ENCODE data around the gene SSC4D. TPM values are rescaled to one million over a fixed set of nuclear protein-coding genes. Genes with fewer than 3 reads are reported as not detected.

The SSC4D gene
- total and polyA plus RNA-seq, 9 of the 15 experiments (the other 6 are each of a cell fraction or from before 2014, with no cell fraction given): 0.06 to 1.1 (median 0.85) TPM; not detected in 1

GRCh38 chr7:76395965-76396726, 13.4 kb downstream of the SSC4D start (continued):
- TF ChIP-seq, protein P1, sequence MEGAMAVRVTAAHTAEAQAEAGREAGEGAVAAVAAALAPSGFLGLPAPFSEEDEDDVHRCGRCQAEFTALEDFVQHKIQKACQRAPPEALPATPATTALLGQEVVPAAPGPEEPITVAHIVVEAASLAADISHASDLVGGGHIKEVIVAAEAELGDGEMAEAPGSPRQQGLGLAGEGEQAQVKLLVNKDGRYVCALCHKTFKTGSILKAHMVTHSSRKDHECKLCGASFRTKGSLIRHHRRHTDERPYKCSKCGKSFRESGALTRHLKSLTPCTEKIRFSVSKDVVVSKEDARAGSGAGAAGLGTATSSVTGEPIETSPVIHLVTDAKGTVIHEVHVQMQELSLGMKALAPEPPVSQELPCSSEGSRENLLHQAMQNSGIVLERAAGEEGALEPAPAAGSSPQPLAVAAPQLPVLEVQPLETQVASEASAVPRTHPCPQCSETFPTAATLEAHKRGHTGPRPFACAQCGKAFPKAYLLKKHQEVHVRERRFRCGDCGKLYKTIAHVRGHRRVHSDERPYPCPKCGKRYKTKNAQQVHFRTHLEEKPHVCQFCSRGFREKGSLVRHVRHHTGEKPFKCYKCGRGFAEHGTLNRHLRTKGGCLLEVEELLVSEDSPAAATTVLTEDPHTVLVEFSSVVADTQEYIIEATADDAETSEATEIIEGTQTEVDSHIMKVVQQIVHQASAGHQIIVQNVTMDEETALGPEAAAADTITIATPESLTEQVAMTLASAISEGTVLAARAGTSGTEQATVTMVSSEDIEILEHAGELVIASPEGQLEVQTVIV (CRISPR knock-in tag; IDR thresholded peaks at IDR 0.05; ENCODE audit: borderline replicate concordance): no peak
- TF ChIP-seq, protein P2, sequence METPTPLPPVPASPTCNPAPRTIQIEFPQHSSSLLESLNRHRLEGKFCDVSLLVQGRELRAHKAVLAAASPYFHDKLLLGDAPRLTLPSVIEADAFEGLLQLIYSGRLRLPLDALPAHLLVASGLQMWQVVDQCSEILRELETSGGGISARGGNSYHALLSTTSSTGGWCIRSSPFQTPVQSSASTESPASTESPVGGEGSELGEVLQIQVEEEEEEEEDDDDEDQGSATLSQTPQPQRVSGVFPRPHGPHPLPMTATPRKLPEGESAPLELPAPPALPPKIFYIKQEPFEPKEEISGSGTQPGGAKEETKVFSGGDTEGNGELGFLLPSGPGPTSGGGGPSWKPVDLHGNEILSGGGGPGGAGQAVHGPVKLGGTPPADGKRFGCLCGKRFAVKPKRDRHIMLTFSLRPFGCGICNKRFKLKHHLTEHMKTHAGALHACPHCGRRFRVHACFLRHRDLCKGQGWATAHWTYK (CRISPR knock-in tag; IDR thresholded peaks at IDR 0.05): no peak
- TF ChIP-seq ZNF696 (CRISPR knock-in tag; conservative IDR thresholded peaks at IDR 0.05) (no peak), ZC3H8 (IDR thresholded peaks at IDR 0.05) (no peak), TBP (optimal IDR thresholded peaks at IDR 0.05; ENCODE audit: low read depth, low read length) (no peak), ERF (CRISPR knock-in tag; IDR thresholded peaks at IDR 0.05) (no peak), PREB (CRISPR knock-in tag; IDR thresholded peaks at IDR 0.05) (no peak), HNRNPL (IDR thresholded peaks at IDR 0.05; ENCODE audit: low read depth, low read length) (no peak), CBFB (CRISPR knock-in tag; IDR thresholded peaks at IDR 0.05) (no peak), PCBP2 (IDR thresholded peaks at IDR 0.05; ENCODE audit: low read depth, low read length, poor library complexity, severe bottlenecking) (no peak), RHOXF2B (CRISPR knock-in tag; conservative IDR thresholded peaks at IDR 0.05) (no peak), TCF3 (CRISPR knock-in tag; IDR thresholded peaks at IDR 0.05) (no peak), SP1 (CRISPR knock-in tag; IDR thresholded peaks at IDR 0.05) (no peak; the same call in 1 of the 2 replicates), POLR2AphosphoS2 (IDR thresholded peaks at IDR 0.05; ENCODE audit: low read length) (no peak), TEAD4 (IDR thresholded peaks at IDR 0.05; ENCODE audit: low read length) (peak; percentile 24; the same call in 1 of the 2 replicates), TEAD4 (CRISPR knock-in tag; IDR thresholded peaks at IDR 0.05; ENCODE audit: borderline replicate concordance) (no peak), CBFA2T2 (conservative IDR thresholded peaks at IDR 0.05) (no peak), PATZ1 (CRISPR knock-in tag; IDR thresholded peaks at IDR 0.05; ENCODE audit: borderline replicate concordance) (no peak), ZZZ3 (IDR thresholded peaks at IDR 0.05) (no peak), YBX1 (IDR thresholded peaks at IDR 0.05) (no peak), PML (IDR thresholded peaks at IDR 0.05; ENCODE audit: low read length) (no peak), PHF21A (IDR thresholded peaks at IDR 0.05; ENCODE audit: borderline replicate concordance, low read depth) (no peak), TCF7 (IDR thresholded peaks at IDR 0.05; ENCODE audit: borderline replicate concordance) (no peak)
- TF ChIP-seq, protein P3, sequence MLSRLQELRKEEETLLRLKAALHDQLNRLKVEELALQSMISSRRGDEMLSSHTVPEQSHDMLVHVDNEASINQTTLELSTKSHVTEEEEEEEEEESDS (CRISPR knock-in tag; IDR thresholded peaks at IDR 0.05): no peak

Measured in K562 (cell line).